Measurements from ENCODE around the gene GRK4. TPM values are rescaled to one million over a fixed set of nuclear protein-coding genes. Genes with fewer than 3 reads are reported as not detected.

The GRK4 gene
- total and polyA plus RNA-seq, 7 donors: 0.60 to 10.2 (median 3.9) TPM

DNA sequence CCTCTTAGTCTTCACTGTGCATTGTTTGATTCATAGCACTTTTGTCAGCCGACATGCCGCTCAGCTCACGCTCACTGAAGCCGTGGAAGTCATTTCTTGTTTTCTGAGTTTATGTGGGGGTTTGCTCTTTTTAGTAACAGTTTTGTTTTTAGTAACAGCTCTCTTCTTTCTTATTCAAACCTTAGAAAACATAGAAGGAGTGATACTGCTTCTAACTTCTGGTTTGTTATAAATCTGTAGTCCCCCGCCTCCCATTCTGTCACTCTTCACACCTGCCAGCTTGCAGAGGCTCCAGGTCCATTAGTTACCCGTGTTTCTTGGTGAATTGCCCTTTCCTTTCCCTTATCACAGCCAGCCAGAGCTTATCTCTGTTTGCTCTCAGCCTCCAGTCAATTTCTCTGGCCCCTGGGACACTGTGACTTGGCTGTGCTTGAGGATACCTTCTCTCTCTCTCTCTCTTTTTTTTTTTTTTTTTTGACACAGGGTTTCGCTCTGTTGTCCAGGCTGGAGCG, 50.5 kb downstream of the GRK4 start:
- Histone ChIP-seq H3K9me3 (no peaks in the 10 kb centered on the region), H3K27me3 (no peaks in the 10 kb centered on the region), H3K27ac (no peak overlapping the region), H3K4me1 (no peaks in the 10 kb centered on the region), H3K4me3 (no peak overlapping the region), H3K36me3 (no peaks in the 10 kb centered on the region)
- no peak for DNase-seq
- 16 to 59% methylated on average over 8 of the region's 8 CpGs for WGBS, 2 donors
- intact Hi-C loops (cut with DNase I): no loop called here
- TF ChIP-seq, protein P1, sequence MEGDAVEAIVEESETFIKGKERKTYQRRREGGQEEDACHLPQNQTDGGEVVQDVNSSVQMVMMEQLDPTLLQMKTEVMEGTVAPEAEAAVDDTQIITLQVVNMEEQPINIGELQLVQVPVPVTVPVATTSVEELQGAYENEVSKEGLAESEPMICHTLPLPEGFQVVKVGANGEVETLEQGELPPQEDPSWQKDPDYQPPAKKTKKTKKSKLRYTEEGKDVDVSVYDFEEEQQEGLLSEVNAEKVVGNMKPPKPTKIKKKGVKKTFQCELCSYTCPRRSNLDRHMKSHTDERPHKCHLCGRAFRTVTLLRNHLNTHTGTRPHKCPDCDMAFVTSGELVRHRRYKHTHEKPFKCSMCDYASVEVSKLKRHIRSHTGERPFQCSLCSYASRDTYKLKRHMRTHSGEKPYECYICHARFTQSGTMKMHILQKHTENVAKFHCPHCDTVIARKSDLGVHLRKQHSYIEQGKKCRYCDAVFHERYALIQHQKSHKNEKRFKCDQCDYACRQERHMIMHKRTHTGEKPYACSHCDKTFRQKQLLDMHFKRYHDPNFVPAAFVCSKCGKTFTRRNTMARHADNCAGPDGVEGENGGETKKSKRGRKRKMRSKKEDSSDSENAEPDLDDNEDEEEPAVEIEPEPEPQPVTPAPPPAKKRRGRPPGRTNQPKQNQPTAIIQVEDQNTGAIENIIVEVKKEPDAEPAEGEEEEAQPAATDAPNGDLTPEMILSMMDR (IDR thresholded peaks at IDR 0.05): no peak
- TF ChIP-seq POLR2A (IDR thresholded peaks at IDR 0.05) (no peak), EP300 (IDR thresholded peaks at IDR 0.05) (no peak), POLR2AphosphoS5 (IDR thresholded peaks at IDR 0.05) (no peak)

DNA sequence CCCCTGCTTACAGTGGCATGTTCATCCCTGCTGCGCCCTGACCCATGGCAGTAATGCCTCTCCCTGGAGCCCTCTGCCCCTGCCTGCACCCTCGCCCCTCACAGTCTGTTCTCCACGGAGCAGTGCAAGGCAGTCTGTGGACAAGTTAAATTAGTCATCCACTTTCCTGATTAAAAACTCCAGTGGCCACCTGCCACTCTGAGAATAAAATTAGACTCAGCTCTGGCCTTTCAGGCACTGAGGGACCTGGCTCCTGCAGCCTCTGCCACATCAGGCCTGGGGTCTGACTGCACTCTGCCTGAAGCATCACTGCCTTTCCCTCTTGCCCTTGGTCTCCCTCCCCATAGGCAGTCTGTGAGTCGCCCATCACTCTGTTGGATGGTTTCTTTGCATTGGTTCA, 53.6 kb downstream of the GRK4 start:
- no peaks in the 10 kb centered on the region for H3K4me1 ChIP-seq
- intact Hi-C loops (cut with DNase I): no loop called here
- WGBS, 2 donors: 88% methylated on average over 4 of the region's 4 CpGs
- no peaks in the 10 kb centered on the region for H3K9me3 ChIP-seq
- no peaks in the 10 kb centered on the region for H3K27me3 ChIP-seq
- H3K4me3 ChIP-seq: no peak overlapping the region
- H3K36me3 ChIP-seq: no peaks in the 10 kb centered on the region
- H3K27ac ChIP-seq: no peak overlapping the region
- TF ChIP-seq, protein P1 (IDR thresholded peaks at IDR 0.05): no peak
- no peak for DNase-seq

DNA sequence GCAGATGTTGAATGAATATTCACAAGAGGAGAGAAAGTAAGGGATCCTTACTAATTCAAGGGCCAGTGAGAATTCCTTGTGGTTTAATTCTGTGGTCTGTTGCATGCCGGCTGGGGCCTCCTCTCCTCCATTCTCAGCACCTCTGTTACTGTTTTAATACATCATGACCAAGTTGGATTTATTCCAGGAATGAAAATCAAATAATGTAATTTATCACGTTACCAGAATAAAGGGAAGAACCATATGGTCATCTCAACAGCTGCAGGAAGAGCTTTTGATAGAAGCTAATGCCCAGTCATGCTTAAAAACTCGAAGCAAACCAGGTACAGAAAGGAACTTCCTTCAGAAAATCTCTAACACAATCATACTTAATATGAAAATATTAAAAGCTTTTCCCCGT, 54.1 kb downstream of the GRK4 start:
- H3K4me3 ChIP-seq: no peak overlapping the region
- H3K4me1 ChIP-seq: no peaks in the 10 kb centered on the region
- WGBS, 2 donors: 69 to 84% methylated on average over 4 of the region's 4 CpGs
- no peak for DNase-seq
- no peak overlapping the region for H3K27ac ChIP-seq
- no peaks in the 10 kb centered on the region for H3K27me3 ChIP-seq
- intact Hi-C loops (cut with DNase I): no loop called here
- TF ChIP-seq POLR2A (IDR thresholded peaks at IDR 0.05) (no peak), EP300 (IDR thresholded peaks at IDR 0.05) (no peak), POLR2AphosphoS5 (IDR thresholded peaks at IDR 0.05) (no peak)
- TF ChIP-seq, protein P1 (IDR thresholded peaks at IDR 0.05): no peak
- H3K36me3 ChIP-seq: no peaks in the 10 kb centered on the region
- H3K9me3 ChIP-seq: no peaks in the 10 kb centered on the region

DNA sequence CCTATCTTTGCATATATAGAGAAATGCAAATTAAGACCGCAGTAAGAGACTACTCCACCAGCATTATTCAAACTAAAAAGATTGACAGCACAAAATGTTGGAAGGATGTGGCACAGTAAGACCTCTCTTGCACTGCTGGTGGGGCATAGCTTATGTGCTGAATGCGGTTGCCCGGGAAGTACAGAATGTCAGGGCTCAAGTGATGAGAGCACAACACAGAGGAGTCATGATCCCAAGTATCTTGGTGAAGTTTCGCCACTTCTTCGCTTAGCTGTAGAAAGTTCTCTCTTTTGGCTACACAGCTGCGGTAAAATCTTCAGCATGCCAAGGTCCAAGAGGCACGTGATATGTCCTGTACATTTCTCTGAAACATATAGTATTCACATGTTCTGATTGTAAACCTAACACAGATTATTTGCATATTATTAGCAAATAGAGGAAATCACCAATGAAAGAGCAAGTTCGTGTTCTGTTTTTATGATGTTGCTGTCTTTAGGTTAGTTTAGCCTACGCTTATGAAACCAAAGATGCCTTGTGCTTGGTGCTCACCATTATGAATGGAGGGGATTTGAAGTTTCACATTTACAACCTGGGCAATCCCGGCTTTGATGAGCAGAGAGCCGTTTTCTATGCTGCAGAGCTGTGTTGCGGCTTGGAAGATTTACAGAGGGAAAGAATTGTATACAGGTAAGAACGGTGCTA, 55.9 kb downstream of the GRK4 start:
- H3K4me3 ChIP-seq: no peak overlapping the region
- H3K4me1 ChIP-seq: no peaks in the 10 kb centered on the region
- 85 to 87% methylated on average over 13 of the region's 13 CpGs for WGBS, 2 donors
- intact Hi-C loops (cut with DNase I): no loop called here
- no peak for DNase-seq
- H3K27ac ChIP-seq: no peak overlapping the region
- H3K27me3 ChIP-seq: no peaks in the 10 kb centered on the region
- no peak for TF ChIP-seq EP300 (IDR thresholded peaks at IDR 0.05)
- TF ChIP-seq, protein P1 (IDR thresholded peaks at IDR 0.05): no peak
- no peak for TF ChIP-seq POLR2AphosphoS5 (IDR thresholded peaks at IDR 0.05)
- TF ChIP-seq POLR2A (IDR thresholded peaks at IDR 0.05): no peak
- no peaks in the 10 kb centered on the region for H3K36me3 ChIP-seq
- no peaks in the 10 kb centered on the region for H3K9me3 ChIP-seq

DNA sequence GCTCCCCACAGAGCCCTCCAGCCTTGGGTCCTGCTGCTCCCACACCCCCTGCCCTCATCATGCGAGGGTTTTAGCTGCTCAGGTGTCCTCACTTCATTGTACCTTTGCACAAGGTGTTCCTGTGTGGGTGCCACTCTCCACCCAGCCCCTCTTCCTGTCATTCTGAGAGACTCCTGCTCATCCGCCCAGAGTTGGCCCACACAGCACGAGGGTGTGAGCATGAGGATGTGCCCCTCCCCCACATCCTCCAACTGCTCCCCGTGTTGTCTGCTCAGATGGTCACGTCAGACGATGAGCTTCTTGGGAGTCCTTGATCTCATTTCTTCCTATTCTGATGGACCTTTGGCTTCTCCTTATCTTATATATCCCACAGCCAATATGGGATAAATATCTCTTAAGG, 57.8 kb downstream of the GRK4 start:
- Histone ChIP-seq H3K9me3 (no peaks in the 10 kb centered on the region), H3K4me3 (no peak overlapping the region), H3K27ac (no peak overlapping the region), H3K4me1 (no peaks in the 10 kb centered on the region), H3K36me3 (no peaks in the 10 kb centered on the region), H3K27me3 (no peaks in the 10 kb centered on the region)
- intact Hi-C loops (cut with DNase I): no loop called here
- 79% methylated on average over 6 of the region's 6 CpGs for WGBS, 2 donors
- TF ChIP-seq POLR2AphosphoS5 (IDR thresholded peaks at IDR 0.05): no peak
- TF ChIP-seq POLR2A (IDR thresholded peaks at IDR 0.05): no peak
- TF ChIP-seq, protein P1 (IDR thresholded peaks at IDR 0.05): no peak
- no peak for TF ChIP-seq EP300 (IDR thresholded peaks at IDR 0.05)
- peak; percentile 40 for DNase-seq
